ENCODE data around the gene MAP1B.

- no peak for TF ChIP-seq CTCF (IDR thresholded peaks at IDR 0.05; ENCODE audit: low read length)
- TF ChIP-seq EZH2phosphoT487 (IDR thresholded peaks at IDR 0.05; ENCODE audit: low read length) = no peak
Observed at GRCh38 chr5:72225741-72226140, 118.5 kb downstream of the MAP1B start.

All from MM.1S (cell line).